Dendritic cell treated with granulocyte-macrophage colony-stimulating factor and Interleukin-4, amounts not matched to agents 40 ng/mL and 50 ng/mL, for 4 days (primary cell): ENCODE data around the gene CIAO3.

ENCODE experiments used
- H3K27ac Mint-ChIP-seq: one replicate; pipeline ENCODE4 v1.8.0; 2022; ENCODE audit warnings: mild to moderate bottlenecking, mixed read lengths
- H3K27me3 Mint-ChIP-seq: one replicate; pipeline ENCODE4 v1.8.0; 2022; ENCODE audit warnings: mild to moderate bottlenecking, mixed read lengths
- H3K36me3 Mint-ChIP-seq: one replicate; pipeline ENCODE4 v1.8.0; 2022; ENCODE audit warnings: low read depth, mixed read lengths
- H3K4me1 Mint-ChIP-seq: one replicate; pipeline ENCODE4 v1.8.0; 2022; ENCODE audit warnings: low read depth, mixed read lengths
- H3K4me3 Mint-ChIP-seq: one replicate; pipeline ENCODE4 v1.8.0; 2022; ENCODE audit warnings: mild to moderate bottlenecking, moderate library complexity, mixed read lengths
- H3K9me3 Mint-ChIP-seq: one replicate; pipeline ENCODE4 v1.8.0; 2022; ENCODE audit warnings: mixed read lengths
- intact Hi-C: fragments of 100-400 bp; cut with micrococcal nuclease; formaldehyde crosslinking; loops from one replicate; pipeline ENCODE4 v1.15.0; 2022

The CIAO3 gene

DNA sequence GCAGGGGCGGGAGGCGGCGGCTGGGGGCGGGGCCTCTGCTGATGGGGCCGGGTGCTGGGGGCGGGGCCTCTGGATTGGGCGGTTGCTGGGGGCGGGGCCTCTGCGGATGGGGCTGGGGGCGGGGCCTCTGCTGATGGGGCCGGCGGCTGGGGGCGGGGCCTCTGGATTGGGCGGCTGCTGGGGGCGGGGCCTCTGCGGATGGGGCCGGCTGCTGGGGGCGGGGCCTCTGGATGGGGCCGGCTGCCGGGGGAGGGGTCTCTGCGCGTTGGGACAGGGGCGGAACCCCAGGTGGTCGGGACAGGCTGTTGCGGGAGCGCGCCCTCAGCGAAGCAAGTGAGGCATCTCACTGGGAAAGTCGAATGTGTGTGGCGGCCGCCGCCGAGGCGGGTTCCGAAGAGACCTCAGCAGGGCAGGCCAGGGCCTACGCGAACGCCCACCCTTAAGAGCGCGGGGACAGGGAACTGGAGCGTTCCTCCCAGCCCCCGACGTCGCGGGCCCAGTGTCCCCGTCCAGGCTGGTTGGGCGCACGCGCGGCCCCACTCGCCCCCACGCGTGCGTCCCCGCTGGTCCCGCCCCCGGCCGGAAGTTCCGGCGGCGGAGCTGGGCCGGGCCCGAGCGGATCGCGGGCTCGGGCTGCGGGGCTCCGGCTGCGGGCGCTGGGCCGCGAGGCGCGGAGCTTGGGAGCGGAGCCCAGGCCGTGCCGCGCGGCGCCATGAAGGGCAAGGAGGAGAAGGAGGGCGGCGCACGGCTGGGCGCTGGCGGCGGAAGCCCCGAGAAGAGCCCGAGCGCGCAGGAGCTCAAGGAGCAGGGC is 60.8 kb downstream of the CIAO3 start, which contains the start of gene STUB1:
TSS of gene STUB1 (plus strand) at position 597 of the 811 bp plus-strand sequence. CDS start at position 713, 116 bp downstream.
- H3K9me3 Mint-ChIP-seq = no peaks in the 10 kb centered on the region
- peak within 1 kb of the TSS; percentile 88 for H3K27ac Mint-ChIP-seq
- peaks cover 31% of the 10 kb centered on the region for H3K27me3 Mint-ChIP-seq
- intact Hi-C loops = no loop called here
- H3K4me3 Mint-ChIP-seq = peak within 1 kb of the TSS; percentile 84
- peaks cover 57% of the 10 kb centered on the region for H3K4me1 Mint-ChIP-seq
- peaks cover 43% of the 10 kb centered on the region for H3K36me3 Mint-ChIP-seq
